ENCODE measurements around the gene TMEM63B.

Gene TMEM63B

DNA sequence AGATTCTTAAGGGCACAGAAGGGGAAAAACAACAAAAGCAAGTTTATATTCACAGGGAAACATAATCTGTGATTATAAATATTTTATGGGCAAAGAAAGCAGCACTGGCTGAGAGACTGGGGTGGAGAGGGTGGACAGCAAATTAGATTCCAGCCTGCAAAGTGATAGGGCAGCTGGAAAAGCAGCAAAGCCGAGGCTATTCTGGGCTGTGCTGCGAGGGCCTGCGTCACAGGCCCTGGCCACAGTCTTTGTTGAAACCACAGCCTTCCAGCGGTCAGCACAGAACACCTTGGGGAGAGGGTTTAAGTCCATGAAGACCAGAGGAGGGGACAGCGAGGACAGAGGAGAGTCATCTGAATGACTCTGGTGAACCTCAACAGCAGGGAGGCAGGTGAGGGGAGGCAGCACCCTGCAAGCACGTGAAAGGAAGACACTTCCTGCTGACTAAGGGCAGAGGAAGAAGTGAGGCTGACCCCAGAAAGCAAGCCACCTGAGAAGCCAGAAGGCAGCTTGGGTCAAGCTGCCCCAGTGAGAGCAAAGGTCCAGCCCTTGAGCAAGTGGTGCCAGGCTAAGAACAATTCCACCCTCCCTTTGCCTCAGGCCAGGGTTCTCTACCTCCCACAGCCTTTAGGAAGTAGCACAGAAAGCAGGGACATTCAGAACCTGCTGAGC lies 17.2 kb upstream of the TMEM63B start:
- no peak overlapping the region for H3K4me3 ChIP-seq (ENCODE audit: low read length, poor library complexity, severe bottlenecking)
- H3K9me2 ChIP-seq (replicated peaks; ENCODE audit: low read depth, low read length), result no peaks in the 10 kb centered on the region
- no peak overlapping the region for H3K4me2 ChIP-seq (ENCODE audit: low read depth, low read length, poor library complexity, severe bottlenecking)
- H4K20me1 ChIP-seq (ENCODE audit: insufficient read depth, low read length, poor library complexity, severe bottlenecking), result peaks cover 2% of the 10 kb centered on the region
- peaks cover 64% of the 10 kb centered on the region; the same call in 1 of the 2 replicates for H3K36me3 ChIP-seq (ENCODE audit: insufficient read depth, low read length)
- H3K4me1 ChIP-seq (ENCODE audit: insufficient read depth, low read length, poor library complexity, severe bottlenecking), result no peaks in the 10 kb centered on the region
- TF ChIP-seq CTCF (conservative IDR thresholded peaks at IDR 0.05; ENCODE audit: low read length) (no peak), EZH2phosphoT487 (IDR thresholded peaks at IDR 0.05; ENCODE audit: borderline replicate concordance) (no peak)
- no peaks in the 10 kb centered on the region for H3K9me3 ChIP-seq (ENCODE audit: insufficient read depth, low read depth, low read length)
- H3K79me2 ChIP-seq (ENCODE audit: insufficient read depth, low read length), result no peaks in the 10 kb centered on the region; the same call in 1 of the 2 replicates
- no peak overlapping the region for H3K9ac ChIP-seq (ENCODE audit: low read depth, low read length, poor library complexity, severe bottlenecking)
- H2AFZ ChIP-seq (ENCODE audit: low read length), result no peak overlapping the region
- H3K27me3 ChIP-seq (ENCODE audit: insufficient read depth, low read length, poor library complexity, severe bottlenecking), result no peaks in the 10 kb centered on the region
- no peaks in the 10 kb centered on the region for H3F3A ChIP-seq (ENCODE audit: low read depth)

GRCh38 chr6:44110966-44111365 lies 16.4 kb upstream of the TMEM63B start:
- H3K9me3 ChIP-seq (ENCODE audit: insufficient read depth, low read depth, low read length), result no peaks in the 10 kb centered on the region
- H3K79me2 ChIP-seq (ENCODE audit: insufficient read depth, low read length), result peaks cover 4% of the 10 kb centered on the region; the same call in 1 of the 2 replicates
- H3K4me3 ChIP-seq (ENCODE audit: low read length, poor library complexity, severe bottlenecking), result no peak overlapping the region
- H2AFZ ChIP-seq (ENCODE audit: low read length), result no peak overlapping the region
- TF ChIP-seq EZH2phosphoT487 (IDR thresholded peaks at IDR 0.05; ENCODE audit: borderline replicate concordance) (no peak), CTCF (conservative IDR thresholded peaks at IDR 0.05; ENCODE audit: low read length) (no peak)
- H3K9me2 ChIP-seq (replicated peaks; ENCODE audit: low read depth, low read length), result no peaks in the 10 kb centered on the region
- peaks cover 10% of the 10 kb centered on the region for H4K20me1 ChIP-seq (ENCODE audit: insufficient read depth, low read length, poor library complexity, severe bottlenecking)
- H3K4me2 ChIP-seq (ENCODE audit: low read depth, low read length, poor library complexity, severe bottlenecking), result no peak overlapping the region
- H3K36me3 ChIP-seq (ENCODE audit: insufficient read depth, low read length), result peaks cover 71% of the 10 kb centered on the region; the same call in 1 of the 2 replicates
- H3K27me3 ChIP-seq (ENCODE audit: insufficient read depth, low read length, poor library complexity, severe bottlenecking), result no peaks in the 10 kb centered on the region
- no peaks in the 10 kb centered on the region for H3F3A ChIP-seq (ENCODE audit: low read depth)
- H3K4me1 ChIP-seq (ENCODE audit: insufficient read depth, low read length, poor library complexity, severe bottlenecking), result no peaks in the 10 kb centered on the region
- H3K9ac ChIP-seq (ENCODE audit: low read depth, low read length, poor library complexity, severe bottlenecking), result no peak overlapping the region

DNA sequence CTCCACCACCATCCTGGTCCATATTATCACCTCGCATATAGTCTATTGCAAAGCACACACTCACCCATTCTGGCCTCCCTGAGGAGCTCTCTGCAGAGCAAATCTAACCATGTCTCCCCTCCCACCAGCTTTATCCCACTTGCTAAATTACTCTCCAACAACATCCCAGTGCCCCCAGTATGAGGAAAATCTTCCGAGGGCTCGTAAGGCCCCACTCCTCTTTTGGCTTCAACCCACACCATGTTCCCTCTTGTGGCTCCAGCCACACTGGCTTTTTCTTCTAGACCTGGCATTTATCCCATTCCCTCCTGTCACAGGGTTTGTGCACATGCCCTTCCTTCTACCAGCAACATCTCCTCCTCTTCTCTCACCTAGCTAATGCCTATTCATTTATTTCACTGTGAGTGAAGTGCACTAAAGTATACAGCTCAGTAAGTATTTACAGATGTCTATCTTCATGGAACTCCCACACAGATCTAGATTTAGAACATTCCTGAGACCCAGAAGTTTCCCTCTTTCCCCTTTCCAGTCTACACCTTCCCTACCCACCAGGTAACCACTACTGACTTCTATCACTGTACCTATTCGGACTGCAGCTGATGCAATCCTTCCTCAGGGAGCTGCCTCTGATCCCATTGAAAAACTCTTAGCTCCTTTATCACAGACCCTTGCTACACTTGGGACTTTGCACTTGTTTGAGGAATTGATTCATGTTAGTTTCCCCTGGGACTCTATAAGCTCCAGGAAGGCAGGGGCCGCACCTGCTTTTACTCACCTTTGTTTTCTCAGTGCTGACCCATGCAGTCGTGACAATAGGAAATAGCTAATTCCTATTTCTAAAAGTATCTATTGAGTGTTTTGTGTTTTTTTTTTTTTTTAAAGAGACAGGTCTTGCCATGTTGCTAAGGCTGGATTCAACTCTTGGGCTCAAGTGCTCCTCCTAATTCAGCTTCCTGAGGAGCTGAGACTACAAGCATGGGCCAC lies 15.6 kb upstream of the TMEM63B start:
- Histone ChIP-seq H3K79me2 (ENCODE audit: insufficient read depth, low read length) (peaks cover 11% of the 10 kb centered on the region), H3K4me2 (ENCODE audit: low read depth, low read length, poor library complexity, severe bottlenecking) (no peak overlapping the region)

More for the DNA sequence above, 15.6 kb upstream of the TMEM63B start:
- Histone ChIP-seq H2AFZ (ENCODE audit: low read length) (no peak overlapping the region), H4K20me1 (ENCODE audit: insufficient read depth, low read length, poor library complexity, severe bottlenecking) (peaks cover 18% of the 10 kb centered on the region), H3K4me3 (ENCODE audit: low read length, poor library complexity, severe bottlenecking) (no peak overlapping the region), H3K9ac (ENCODE audit: low read depth, low read length, poor library complexity, severe bottlenecking) (no peak overlapping the region), H3K36me3 (ENCODE audit: insufficient read depth, low read length) (peaks cover 71% of the 10 kb centered on the region; the same call in 1 of the 2 replicates), H3F3A (ENCODE audit: low read depth) (no peaks in the 10 kb centered on the region), H3K4me1 (ENCODE audit: insufficient read depth, low read length, poor library complexity, severe bottlenecking) (peaks cover 7% of the 10 kb centered on the region), H3K9me3 (ENCODE audit: insufficient read depth, low read depth, low read length) (no peaks in the 10 kb centered on the region), H3K27me3 (ENCODE audit: insufficient read depth, low read length, poor library complexity, severe bottlenecking) (no peaks in the 10 kb centered on the region), H3K9me2 (replicated peaks; ENCODE audit: low read depth, low read length) (no peaks in the 10 kb centered on the region)
- TF ChIP-seq EZH2phosphoT487 (IDR thresholded peaks at IDR 0.05; ENCODE audit: borderline replicate concordance), result no peak
- no peak for TF ChIP-seq CTCF (conservative IDR thresholded peaks at IDR 0.05; ENCODE audit: low read length)

Measured in Loucy (cell line).